ENCODE results near the gene CHAC2.

The CHAC2 gene

GRCh38 chr2:53787614-53788289 is 20.1 kb downstream of the CHAC2 start:
- H3K36me3 ChIP-seq (replicated peaks; ENCODE audit: low read depth, low read length) = no peaks in the 10 kb centered on the region
- H3K27me3 ChIP-seq (ENCODE audit: low read depth, low read length) = no peaks in the 10 kb centered on the region
- peaks cover 3% of the 10 kb centered on the region; the same call in 1 of the 2 replicates for H4K20me1 ChIP-seq (ENCODE audit: insufficient read depth, low read length)
- H3K9ac ChIP-seq (ENCODE audit: low read length) = peak overlapping the region; percentile 92
- H2AFZ ChIP-seq (ENCODE audit: low read depth, low read length) = 0 out of 2 replicates have a peak overlapping the region, but pooled peaks have one; percentile 64
- no peak for TF ChIP-seq EZH2phosphoT487 (IDR thresholded peaks at IDR 0.05; ENCODE audit: low read depth)
- TF ChIP-seq, protein P1, sequence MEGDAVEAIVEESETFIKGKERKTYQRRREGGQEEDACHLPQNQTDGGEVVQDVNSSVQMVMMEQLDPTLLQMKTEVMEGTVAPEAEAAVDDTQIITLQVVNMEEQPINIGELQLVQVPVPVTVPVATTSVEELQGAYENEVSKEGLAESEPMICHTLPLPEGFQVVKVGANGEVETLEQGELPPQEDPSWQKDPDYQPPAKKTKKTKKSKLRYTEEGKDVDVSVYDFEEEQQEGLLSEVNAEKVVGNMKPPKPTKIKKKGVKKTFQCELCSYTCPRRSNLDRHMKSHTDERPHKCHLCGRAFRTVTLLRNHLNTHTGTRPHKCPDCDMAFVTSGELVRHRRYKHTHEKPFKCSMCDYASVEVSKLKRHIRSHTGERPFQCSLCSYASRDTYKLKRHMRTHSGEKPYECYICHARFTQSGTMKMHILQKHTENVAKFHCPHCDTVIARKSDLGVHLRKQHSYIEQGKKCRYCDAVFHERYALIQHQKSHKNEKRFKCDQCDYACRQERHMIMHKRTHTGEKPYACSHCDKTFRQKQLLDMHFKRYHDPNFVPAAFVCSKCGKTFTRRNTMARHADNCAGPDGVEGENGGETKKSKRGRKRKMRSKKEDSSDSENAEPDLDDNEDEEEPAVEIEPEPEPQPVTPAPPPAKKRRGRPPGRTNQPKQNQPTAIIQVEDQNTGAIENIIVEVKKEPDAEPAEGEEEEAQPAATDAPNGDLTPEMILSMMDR (IDR thresholded peaks at IDR 0.05; ENCODE audit: low read depth, low read length) = no peak
- H3K79me2 ChIP-seq (ENCODE audit: low read length) = peaks cover 97% of the 10 kb centered on the region
- peak overlapping the region; percentile 87 for H3K4me2 ChIP-seq (ENCODE audit: low read length)
- H3K4me3 ChIP-seq (ENCODE audit: low read length) = peak overlapping the region; percentile 98
- peak overlapping the region; percentile 71 for H3K27ac ChIP-seq (ENCODE audit: low read length)
- H3K9me3 ChIP-seq (ENCODE audit: insufficient read depth, low read length) = no peaks in the 10 kb centered on the region
- H3K4me1 ChIP-seq (ENCODE audit: low read length) = peaks cover 19% of the 10 kb centered on the region

- Histone ChIP-seq H3K27me3 (ENCODE audit: low read depth, low read length) (no peaks in the 10 kb centered on the region), H2AFZ (ENCODE audit: low read depth, low read length) (no peak overlapping the region), H3K4me1 (ENCODE audit: low read length) (peaks cover 4% of the 10 kb centered on the region), H3K9ac (ENCODE audit: low read length) (no peak overlapping the region), H3K36me3 (replicated peaks; ENCODE audit: low read depth, low read length) (peaks cover 19% of the 10 kb centered on the region), H3K4me2 (ENCODE audit: low read length) (no peak overlapping the region), H3K9me3 (ENCODE audit: insufficient read depth, low read length) (no peaks in the 10 kb centered on the region), H3K27ac (ENCODE audit: low read length) (no peak overlapping the region), H4K20me1 (ENCODE audit: insufficient read depth, low read length) (peaks cover 3% of the 10 kb centered on the region; the same call in 1 of the 2 replicates), H3K79me2 (ENCODE audit: low read length) (peaks cover 46% of the 10 kb centered on the region), H3K4me3 (ENCODE audit: low read length) (no peak overlapping the region)
- no peak for TF ChIP-seq EZH2phosphoT487 (IDR thresholded peaks at IDR 0.05; ENCODE audit: low read depth)
- TF ChIP-seq, protein P1 (IDR thresholded peaks at IDR 0.05; ENCODE audit: low read depth, low read length) = no peak
Measured at GRCh38 chr2:53793261-53793660, 25.7 kb downstream of the CHAC2 start.

DNA sequence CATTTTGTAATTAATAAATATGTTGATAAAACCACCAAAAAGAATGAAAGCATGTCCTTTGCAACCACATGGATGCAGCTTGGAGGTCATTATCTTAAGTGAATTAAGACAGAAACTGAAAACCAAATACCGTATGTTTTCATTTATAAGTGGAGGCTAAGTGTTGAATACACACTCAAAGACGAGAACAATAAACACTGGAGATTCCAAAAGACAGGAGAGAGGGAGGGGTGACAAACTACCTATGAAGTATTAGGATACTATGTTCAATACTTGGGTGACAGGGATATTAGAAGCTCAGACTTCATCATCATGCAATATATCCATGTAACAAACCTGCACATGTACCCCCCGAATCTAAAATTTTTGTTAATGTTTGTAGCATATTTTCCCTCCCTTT is 26.2 kb downstream of the CHAC2 start:
- Histone ChIP-seq H3K4me2 (ENCODE audit: low read length) (no peak overlapping the region), H2AFZ (ENCODE audit: low read depth, low read length) (no peak overlapping the region), H3K27ac (ENCODE audit: low read length) (no peak overlapping the region), H4K20me1 (ENCODE audit: insufficient read depth, low read length) (peaks cover 3% of the 10 kb centered on the region; the same call in 1 of the 2 replicates), H3K9ac (ENCODE audit: low read length) (no peak overlapping the region), H3K4me1 (ENCODE audit: low read length) (no peaks in the 10 kb centered on the region), H3K4me3 (ENCODE audit: low read length) (no peak overlapping the region), H3K79me2 (ENCODE audit: low read length) (peaks cover 40% of the 10 kb centered on the region), H3K36me3 (replicated peaks; ENCODE audit: low read depth, low read length) (peaks cover 19% of the 10 kb centered on the region), H3K27me3 (ENCODE audit: low read depth, low read length) (no peaks in the 10 kb centered on the region), H3K9me3 (ENCODE audit: insufficient read depth, low read length) (no peaks in the 10 kb centered on the region)
- TF ChIP-seq, protein P1 (IDR thresholded peaks at IDR 0.05; ENCODE audit: low read depth, low read length) = no peak
- TF ChIP-seq EZH2phosphoT487 (IDR thresholded peaks at IDR 0.05; ENCODE audit: low read depth) = no peak

GRCh38 chr2:53801547-53801946 is 33.9 kb downstream of the CHAC2 start:
- no peak overlapping the region for H3K9ac ChIP-seq (ENCODE audit: low read length)
- H3K4me1 ChIP-seq (ENCODE audit: low read length) = no peaks in the 10 kb centered on the region
- TF ChIP-seq, protein P1 (IDR thresholded peaks at IDR 0.05; ENCODE audit: low read depth, low read length) = no peak
- no peak for TF ChIP-seq EZH2phosphoT487 (IDR thresholded peaks at IDR 0.05; ENCODE audit: low read depth)
- H4K20me1 ChIP-seq (ENCODE audit: insufficient read depth, low read length) = no peaks in the 10 kb centered on the region
- H3K4me2 ChIP-seq (ENCODE audit: low read length) = no peak overlapping the region
- H3K79me2 ChIP-seq (ENCODE audit: low read length) = no peaks in the 10 kb centered on the region
- no peak overlapping the region for H3K27ac ChIP-seq (ENCODE audit: low read length)
- no peak overlapping the region for H2AFZ ChIP-seq (ENCODE audit: low read depth, low read length)
- H3K36me3 ChIP-seq (replicated peaks; ENCODE audit: low read depth, low read length) = peaks cover 17% of the 10 kb centered on the region
- no peaks in the 10 kb centered on the region for H3K27me3 ChIP-seq (ENCODE audit: low read depth, low read length)
- no peaks in the 10 kb centered on the region for H3K9me3 ChIP-seq (ENCODE audit: insufficient read depth, low read length)
- no peak overlapping the region for H3K4me3 ChIP-seq (ENCODE audit: low read length)

Data from OCI-LY3 (cell line).